Caco-2 (cell line): ENCODE measurements around the gene POGLUT2. TPM values are rescaled to one million over a fixed set of nuclear protein-coding genes. Genes with fewer than 3 reads are reported as not detected.

Experiments used
- BruUV-seq: library from RNA; stranded (reverse); fragments of 400-500 nt; replicated peaks from 2 replicates; lab custom pipeline; 2021; lab: Mats Ljungman, UMichigan
- CTCF ChIA-PET: fragments of 300-600 bp; sonication (Branson Sonifier 250); formaldehyde crosslinking; loops from one replicate; lab custom pipeline; 2022; ENCODE audit warnings: antibody characterized with exemption; lab: Charles Lee
- POLR2A ChIA-PET: fragments of 300-600 bp; sonication (Branson Sonifier 250); formaldehyde crosslinking; loops from one replicate; lab custom pipeline; 2022; ENCODE audit warnings: antibody characterized with exemption; lab: Charles Lee
- DNase-seq, 2 experiments: peaks; one replicate each; pipeline versions ENCODE4 v3.0.0 to v3.0.0-alpha.2; 2020 to 2022
- H3K27me3 ChIP-seq: replicated peaks from 2 replicates; pipeline ENCODE4 v1.6.0; 2011; ENCODE audit warnings: low read length; ENCODE audit not compliant: control insufficient read depth, insufficient read depth
- H3K36me3 ChIP-seq: 2 replicates; pipeline ENCODE4 v1.5.1; 2011; ENCODE audit warnings: low read length; ENCODE audit not compliant: control insufficient read depth, insufficient read depth
- H3K4me1 ChIP-seq: fragments of 250-450 bp; sonication (Bioruptor Pico); 2 replicates; pipeline ENCODE4 v1.5.1; 2020; ENCODE audit warnings: mild to moderate bottlenecking
- H3K4me3 ChIP-seq: 2 replicates; pipeline ENCODE4 v1.5.1; 2011; ENCODE audit warnings: low read depth, mild to moderate bottlenecking, control low read depth, low read length
- H3K9me3 ChIP-seq: fragments of 250-450 bp; sonication (Bioruptor Pico); 2 replicates; pipeline ENCODE4 v1.5.1; 2020; ENCODE audit warnings: mild to moderate bottlenecking, moderate library complexity
- H3K27ac Mint-ChIP-seq: one replicate; pipeline ENCODE4 v1.8.0; 2022; ENCODE audit warnings: mixed read lengths; ENCODE audit not compliant: unreplicated experiment
- H3K27me3 Mint-ChIP-seq: one replicate; pipeline ENCODE4 v1.8.0; 2022; ENCODE audit warnings: mixed read lengths; ENCODE audit not compliant: insufficient read depth, unreplicated experiment
- H3K36me3 Mint-ChIP-seq: one replicate; pipeline ENCODE4 v1.8.0; 2022; ENCODE audit warnings: mild to moderate bottlenecking, mixed read lengths; ENCODE audit not compliant: insufficient read depth, unreplicated experiment
- H3K4me1 Mint-ChIP-seq: one replicate; pipeline ENCODE4 v1.8.0; 2022; ENCODE audit warnings: low read depth, mixed read lengths; ENCODE audit not compliant: unreplicated experiment
- H3K4me3 Mint-ChIP-seq: one replicate; pipeline ENCODE4 v1.8.0; 2022; ENCODE audit warnings: mild to moderate bottlenecking, moderate library complexity, mixed read lengths; ENCODE audit not compliant: unreplicated experiment
- H3K9me3 Mint-ChIP-seq: one replicate; pipeline ENCODE4 v1.8.0; 2022; ENCODE audit warnings: mixed read lengths; ENCODE audit not compliant: unreplicated experiment
- CTCF ChIP-seq, 2 experiments: fragments of 200-600 bp in 1 of 2; IDR thresholded peaks; 1 replicate in 1 of 2; 2 replicates in 1 of 2; pipeline versions ENCODE4 v1.5.1 to v1.8.0; 2011 to 2022; ENCODE audit warnings: antibody characterized with exemption in 1 of 2, control low read depth in 1 of 2, inconsistent platforms in 1 of 2, low read depth in 1 of 2, low read length in 1 of 2, mild to moderate bottlenecking in 1 of 2, moderate library complexity in 1 of 2; ENCODE audit not compliant: insufficient read depth in 1 of 2, severe bottlenecking in 1 of 2, unreplicated experiment in 1 of 2
- intact Hi-C: fragments of 100-400 bp; cut with micrococcal nuclease; formaldehyde crosslinking; loops from one replicate; pipeline ENCODE4 v1.10.0; 2022; ENCODE audit not compliant: unreplicated experiment
- total RNA-seq: library from RNA; stranded (reverse); gene quantifications from 2 replicates; pipeline ENCODE4 v1.2.3, GENCODE V29; 2022

The POGLUT2 gene
- total RNA-seq, 1 experiment from 2014 or later, result 20.1 TPM

- H3K4me3 Mint-ChIP-seq, result no peak overlapping the region
- no peaks in the 10 kb centered on the region for H3K27me3 Mint-ChIP-seq
- intact Hi-C loops, result no loop called here
- H3K27me3 ChIP-seq, result no peaks in the 10 kb centered on the region
- H3K4me1 Mint-ChIP-seq, result peaks cover 16% of the 10 kb centered on the region
- DNase-seq, result no peak
- no peaks in the 10 kb centered on the region for H3K36me3 ChIP-seq
- H3K4me1 ChIP-seq, result peaks cover 23% of the 10 kb centered on the region
- CTCF ChIA-PET, result no interaction called here
- H3K9me3 Mint-ChIP-seq, result no peaks in the 10 kb centered on the region
- no peak overlapping the region for H3K4me3 ChIP-seq
- H3K36me3 Mint-ChIP-seq, result no peaks in the 10 kb centered on the region
- H3K27ac Mint-ChIP-seq, result no peak overlapping the region
- POLR2A ChIA-PET, result no interaction called here
- BruUV-seq, result no TSS peak
- no peak for TF ChIP-seq CTCF (IDR thresholded peaks at IDR 0.05; ENCODE audit: insufficient read depth in 1 of 2, low read depth in 1 of 2, low read length in 1 of 2, severe bottlenecking in 1 of 2, unreplicated experiment in 1 of 2)
- no peaks in the 10 kb centered on the region for H3K9me3 ChIP-seq
These were observed 17.9 kb upstream of the POGLUT2 start for GRCh38 chr13:102816708-102817107.

DNA sequence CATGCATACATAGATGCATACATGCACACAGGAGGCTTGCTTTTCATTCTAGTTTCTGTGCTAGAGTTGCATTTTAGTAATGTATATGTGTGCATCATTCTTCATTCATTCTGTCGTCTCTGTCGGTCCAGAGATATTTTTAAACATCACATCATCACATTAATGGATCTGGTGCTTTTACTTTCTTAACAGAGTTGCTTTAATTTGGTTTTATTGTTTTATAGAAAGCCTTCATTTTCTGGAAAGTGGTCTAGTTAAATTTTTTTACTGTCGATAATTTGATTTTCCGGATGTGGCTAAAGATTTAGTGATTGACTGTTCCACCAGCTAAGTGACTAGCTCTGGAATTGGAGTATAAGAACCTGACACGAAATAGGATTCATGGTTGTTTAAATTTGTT is 17.0 kb upstream of the POGLUT2 start:
- no TSS peak for BruUV-seq
- Histone ChIP-seq H3K4me3 (no peak overlapping the region), H3K27me3 (no peaks in the 10 kb centered on the region), H3K9me3 (no peaks in the 10 kb centered on the region), H3K36me3 (no peaks in the 10 kb centered on the region), H3K4me1 (peaks cover 23% of the 10 kb centered on the region)
- peaks cover 16% of the 10 kb centered on the region for H3K4me1 Mint-ChIP-seq
- ChIA-PET CTCF (no interaction called here), POLR2A (no interaction called here)
- DNase-seq, result no peak
- no peaks in the 10 kb centered on the region for H3K9me3 Mint-ChIP-seq
- H3K27me3 Mint-ChIP-seq, result no peaks in the 10 kb centered on the region
- no peak overlapping the region for H3K4me3 Mint-ChIP-seq
- intact Hi-C loops, result no loop called here
- no peaks in the 10 kb centered on the region for H3K36me3 Mint-ChIP-seq
- H3K27ac Mint-ChIP-seq, result no peak overlapping the region
- TF ChIP-seq CTCF (IDR thresholded peaks at IDR 0.05; ENCODE audit: insufficient read depth in 1 of 2, low read depth in 1 of 2, low read length in 1 of 2, severe bottlenecking in 1 of 2, unreplicated experiment in 1 of 2), result no peak

DNA sequence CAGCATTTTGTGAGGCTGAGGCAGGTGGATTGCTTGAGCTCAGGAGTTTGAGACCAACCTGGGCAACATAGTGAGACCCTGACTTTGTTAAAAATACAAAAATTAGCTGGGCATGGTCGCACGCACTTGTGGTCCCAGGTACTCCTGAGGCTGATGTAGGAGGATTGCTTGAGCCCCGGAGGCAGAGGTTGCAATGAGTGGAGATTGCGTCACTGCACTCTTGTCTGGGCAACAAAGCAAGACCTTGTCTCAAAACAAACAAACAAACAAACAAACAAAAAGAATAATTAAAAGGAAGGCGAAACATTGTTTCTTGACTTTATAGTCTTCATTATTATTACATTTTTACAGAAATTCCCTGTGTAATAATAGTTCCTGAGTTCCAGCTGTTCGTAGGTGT is 16.0 kb upstream of the POGLUT2 start:
- H3K9me3 ChIP-seq, result no peaks in the 10 kb centered on the region
- peaks cover 4% of the 10 kb centered on the region for H3K36me3 Mint-ChIP-seq
- H3K4me1 Mint-ChIP-seq, result peaks cover 16% of the 10 kb centered on the region
- H3K9me3 Mint-ChIP-seq, result peaks cover 6% of the 10 kb centered on the region
- H3K27me3 Mint-ChIP-seq, result no peaks in the 10 kb centered on the region
- H3K27me3 ChIP-seq, result no peaks in the 10 kb centered on the region
- no TSS peak for BruUV-seq
- H3K4me3 ChIP-seq, result no peak overlapping the region
- POLR2A ChIA-PET, result no interaction called here
- no peaks in the 10 kb centered on the region for H3K36me3 ChIP-seq
- TF ChIP-seq CTCF (IDR thresholded peaks at IDR 0.05; ENCODE audit: insufficient read depth in 1 of 2, low read depth in 1 of 2, low read length in 1 of 2, severe bottlenecking in 1 of 2, unreplicated experiment in 1 of 2), result no peak
- intact Hi-C loops, result no loop called here
- H3K4me1 ChIP-seq, result peaks cover 23% of the 10 kb centered on the region
- no peak overlapping the region for H3K4me3 Mint-ChIP-seq
- no peak for DNase-seq
- CTCF ChIA-PET, result no interaction called here
- H3K27ac Mint-ChIP-seq, result no peak overlapping the region
